ENCODE data around the gene HARS1.
A peak's percentile ranks its signal among the peaks of the same experiment; 100 is the strongest.

The HARS1 gene

GRCh38 chr5:140700177-140701144 is 9.3 kb upstream of the HARS1 start, which contains the start of gene ZMAT2:
Gene ZMAT2, plus strand, starts transcription at chr5:140700447. Its CDS starts 14 bp downstream, at chr5:140700461.
- peak; percentile 98 for DNase-seq
- H3K27me3 ChIP-seq (replicated peaks), result no peaks in the 10 kb centered on the region
- no peak for TF ChIP-seq CTCF (IDR thresholded peaks at IDR 0.05; ENCODE audit: low read depth, low read length, missing control alignments)
- peaks cover 76% of the 10 kb centered on the region for H3K36me3 ChIP-seq (replicated peaks)
- peak within 1 kb of the TSS; percentile 93 for H3K4me3 ChIP-seq (ENCODE audit: low read depth, low read length)
- in situ Hi-C loops (cut with HindIII; ENCODE audit: low pct_ligation_motif_present, low sequenced_read_pairs), result no loop called here
- peak within 1 kb of the TSS; percentile 13 for H3K27ac ChIP-seq

GRCh38 chr5:140696891-140697492 is 5.8 kb upstream of the HARS1 start:
- H3K27ac ChIP-seq, result no peak overlapping the region
- DNase-seq, result no peak
- TF ChIP-seq CTCF (IDR thresholded peaks at IDR 0.05; ENCODE audit: low read depth, low read length, missing control alignments), result no peak
- no peak overlapping the region for H3K4me3 ChIP-seq (ENCODE audit: low read depth, low read length)
- peaks cover 69% of the 10 kb centered on the region for H3K36me3 ChIP-seq (replicated peaks)
- in situ Hi-C loops (cut with HindIII; ENCODE audit: low pct_ligation_motif_present, low sequenced_read_pairs), result no loop called here
- H3K27me3 ChIP-seq (replicated peaks), result no peaks in the 10 kb centered on the region

GRCh38 chr5:140694276-140694675 is 3.1 kb upstream of the HARS1 start:
- H3K4me3 ChIP-seq (ENCODE audit: low read depth, low read length), result no peak overlapping the region
- no peak for TF ChIP-seq CTCF (IDR thresholded peaks at IDR 0.05; ENCODE audit: low read depth, low read length, missing control alignments)
- in situ Hi-C loops (cut with HindIII; ENCODE audit: low pct_ligation_motif_present, low sequenced_read_pairs), result no loop called here
- H3K27me3 ChIP-seq (replicated peaks), result no peaks in the 10 kb centered on the region
- no peak overlapping the region for H3K27ac ChIP-seq
- no peak for DNase-seq
- H3K36me3 ChIP-seq (replicated peaks), result peaks cover 58% of the 10 kb centered on the region

GRCh38 chr5:140690376-140690932 is 716 bp downstream of the HARS1 start:
- Histone ChIP-seq H3K4me3 (ENCODE audit: low read depth, low read length) (peak overlapping the region; percentile 95), H3K27me3 (replicated peaks) (no peaks in the 10 kb centered on the region), H3K36me3 (replicated peaks) (peaks cover 33% of the 10 kb centered on the region), H3K27ac (peak overlapping the region; percentile 36)
- in situ Hi-C loops (cut with HindIII; ENCODE audit: low pct_ligation_motif_present, low sequenced_read_pairs), result no loop called here
- no peak for DNase-seq
- no peak for TF ChIP-seq CTCF (IDR thresholded peaks at IDR 0.05; ENCODE audit: low read depth, low read length, missing control alignments)

GRCh38 chr5:140678993-140679392 is 12.2 kb downstream of the HARS1 start:
- in situ Hi-C loops (cut with HindIII; ENCODE audit: low pct_ligation_motif_present, low sequenced_read_pairs), result no loop called here
- Histone ChIP-seq H3K27ac (no peak overlapping the region), H3K4me3 (ENCODE audit: low read depth, low read length) (no peak overlapping the region), H3K36me3 (replicated peaks) (peaks cover 77% of the 10 kb centered on the region), H3K27me3 (replicated peaks) (no peaks in the 10 kb centered on the region)
- DNase-seq, result no peak
- no peak for TF ChIP-seq CTCF (IDR thresholded peaks at IDR 0.05; ENCODE audit: low read depth, low read length, missing control alignments)

Data from brain microvascular endothelial cell (primary cell).